ENCODE results near the gene TRAPPC6A.
A peak's percentile ranks its signal among the peaks of the same experiment; 100 is the strongest.

Gene TRAPPC6A, protein sequence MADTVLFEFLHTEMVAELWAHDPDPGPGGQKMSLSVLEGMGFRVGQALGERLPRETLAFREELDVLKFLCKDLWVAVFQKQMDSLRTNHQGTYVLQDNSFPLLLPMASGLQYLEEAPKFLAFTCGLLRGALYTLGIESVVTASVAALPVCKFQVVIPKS

GRCh38 chr19:45177817-45178261 lies at the start of gene TRAPPC6A:
TSS of gene TRAPPC6A (minus strand) at chr19:45178237. CDS start at chr19:45178218, 19 bp downstream.
- TF ChIP-seq CTCF (IDR thresholded peaks at IDR 0.05; ENCODE audit: borderline replicate concordance, control extremely low read depth, extremely low read depth, insufficient read depth, missing control alignments): no peak
- in situ Hi-C loops (cut with MboI; ENCODE audit: low sequenced_read_pairs, unreplicated experiment): no loop called here
- DNase-seq (ENCODE audit: low spot score): no peak

DNA sequence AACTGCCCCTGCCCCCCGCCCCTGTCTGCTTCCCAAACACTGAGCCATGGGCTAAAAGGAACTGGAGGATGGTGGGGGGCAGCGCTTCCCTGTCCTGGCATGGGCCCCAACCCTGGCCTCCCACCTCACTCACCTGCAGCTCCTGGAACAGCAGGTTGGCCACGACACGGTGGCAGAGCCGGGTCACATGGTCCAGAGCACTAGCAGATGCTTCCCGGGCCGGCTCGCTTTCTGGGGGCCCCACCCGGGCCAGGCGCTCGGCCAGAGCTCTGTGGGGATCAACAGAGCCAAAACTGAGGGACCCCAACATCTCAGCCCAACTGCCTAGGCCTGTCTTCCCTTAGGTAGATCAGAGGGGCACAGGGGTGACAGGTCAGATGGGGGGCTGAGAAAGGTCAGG lies 46.6 kb upstream of the TRAPPC6A start:
- in situ Hi-C loops (cut with MboI; ENCODE audit: low sequenced_read_pairs, unreplicated experiment): no loop called here
- no peak for TF ChIP-seq CTCF (IDR thresholded peaks at IDR 0.05; ENCODE audit: borderline replicate concordance, control extremely low read depth, extremely low read depth, insufficient read depth, missing control alignments)
- DNase-seq (ENCODE audit: low spot score): no peak

DNA sequence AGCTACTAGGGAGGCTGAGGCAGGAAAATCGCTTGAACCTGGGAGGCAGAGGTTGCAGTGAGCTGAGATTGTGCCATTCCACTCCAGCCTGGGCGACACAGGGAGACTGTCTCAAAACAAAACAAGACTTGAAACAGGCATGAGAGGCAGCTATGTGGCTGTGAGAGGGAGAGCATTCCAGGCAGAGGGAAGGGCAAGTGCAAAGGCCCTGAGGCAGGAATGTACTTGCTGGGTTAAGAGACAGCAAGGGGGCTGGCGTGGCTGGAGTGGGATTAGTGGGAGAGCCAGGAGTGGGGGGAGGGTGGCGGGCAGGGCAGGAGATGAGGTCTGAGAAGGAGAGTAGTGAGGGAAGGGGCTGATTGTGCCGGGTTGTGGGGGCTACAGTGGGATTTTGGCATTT lies 45.8 kb upstream of the TRAPPC6A start:
- TF ChIP-seq CTCF (IDR thresholded peaks at IDR 0.05; ENCODE audit: borderline replicate concordance, control extremely low read depth, extremely low read depth, insufficient read depth, missing control alignments): no peak

GRCh38 chr19:45222724-45223123 lies 44.7 kb upstream of the TRAPPC6A start:
- no peak for TF ChIP-seq CTCF (IDR thresholded peaks at IDR 0.05; ENCODE audit: borderline replicate concordance, control extremely low read depth, extremely low read depth, insufficient read depth, missing control alignments)
- DNase-seq (ENCODE audit: low spot score): no peak
- in situ Hi-C loops (cut with MboI; ENCODE audit: low sequenced_read_pairs, unreplicated experiment): no loop called here

More for the DNA sequence above, 45.8 kb upstream of the TRAPPC6A start:
- in situ Hi-C loops (cut with MboI; ENCODE audit: low sequenced_read_pairs, unreplicated experiment): no loop called here
- no peak for DNase-seq (ENCODE audit: low spot score)

GRCh38 chr19:45218911-45219743 lies 41.1 kb upstream of the TRAPPC6A start:
- in situ Hi-C loops (cut with MboI; ENCODE audit: low sequenced_read_pairs, unreplicated experiment): no loop called here
- TF ChIP-seq CTCF (IDR thresholded peaks at IDR 0.05; ENCODE audit: borderline replicate concordance, control extremely low read depth, extremely low read depth, insufficient read depth, missing control alignments): no peak
- peak; percentile 18 for DNase-seq (ENCODE audit: low spot score)

DNA sequence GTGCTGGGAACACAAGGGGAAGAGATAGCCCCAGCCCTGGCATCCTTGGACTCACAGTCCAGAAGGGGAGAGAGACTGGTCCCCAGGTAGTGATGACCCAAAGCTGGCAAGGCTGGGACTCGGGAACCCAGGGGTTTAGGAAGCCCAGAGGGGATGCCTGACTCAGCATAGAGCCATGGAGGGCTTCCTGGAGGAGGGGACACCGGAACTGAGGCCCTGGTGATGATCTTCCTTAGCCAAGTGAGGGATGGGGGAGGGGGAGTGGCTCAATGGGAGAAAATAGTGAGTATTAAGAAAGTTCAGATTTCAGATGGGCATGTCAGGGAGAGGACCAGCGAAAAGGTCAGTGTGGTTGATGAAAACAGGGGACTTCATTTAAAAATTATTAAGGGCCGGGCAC lies 40.4 kb upstream of the TRAPPC6A start:
- in situ Hi-C loops (cut with MboI; ENCODE audit: low sequenced_read_pairs, unreplicated experiment): no loop called here
- no peak for TF ChIP-seq CTCF (IDR thresholded peaks at IDR 0.05; ENCODE audit: borderline replicate concordance, control extremely low read depth, extremely low read depth, insufficient read depth, missing control alignments)
- peak; percentile 13 for DNase-seq (ENCODE audit: low spot score)
